Endometrium (tissue), 2 donors: Measurements from ENCODE around the gene COL4A4.

Experiments used
- FAIRE-seq: peaks from 2 replicates; lab custom pipeline; 2012; peaks lifted over from hg19 to GRCh38; lab: Jason Lieb, UNC
- donor health status: control.
- donor health status: control.

The COL4A4 gene

DNA sequence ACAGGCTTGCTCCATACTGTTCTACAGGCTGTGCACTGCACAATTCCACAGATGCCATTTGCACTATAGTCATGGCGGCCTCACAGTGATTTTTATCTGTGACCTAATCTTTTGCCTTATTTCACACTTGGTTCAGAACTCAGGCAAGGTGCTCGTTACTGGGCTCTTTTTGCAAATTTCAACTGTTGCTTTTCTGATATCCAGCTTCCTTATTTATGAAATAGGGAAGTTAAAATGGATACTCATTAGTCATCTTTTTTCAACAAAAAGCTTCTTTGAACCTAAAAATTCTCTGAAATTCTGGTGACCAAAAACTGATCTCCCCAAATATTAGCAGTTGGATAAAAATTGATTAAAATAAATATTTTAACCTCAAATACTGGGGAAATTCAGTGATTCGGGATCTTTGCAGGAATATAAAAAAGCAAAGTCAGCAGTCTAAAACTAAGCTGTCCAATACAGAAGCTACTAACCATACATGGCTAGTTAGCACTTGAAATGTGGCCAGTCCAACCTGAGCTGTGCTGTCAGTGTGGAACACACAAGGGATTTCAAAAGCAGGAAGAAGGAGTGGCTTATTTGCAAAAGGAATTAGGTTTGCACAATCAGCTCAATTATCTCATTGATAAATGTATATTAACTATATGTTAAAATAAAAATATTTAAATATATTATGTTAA, 134.4 kb downstream of the COL4A4 start:
- FAIRE-seq, result no peak

DNA sequence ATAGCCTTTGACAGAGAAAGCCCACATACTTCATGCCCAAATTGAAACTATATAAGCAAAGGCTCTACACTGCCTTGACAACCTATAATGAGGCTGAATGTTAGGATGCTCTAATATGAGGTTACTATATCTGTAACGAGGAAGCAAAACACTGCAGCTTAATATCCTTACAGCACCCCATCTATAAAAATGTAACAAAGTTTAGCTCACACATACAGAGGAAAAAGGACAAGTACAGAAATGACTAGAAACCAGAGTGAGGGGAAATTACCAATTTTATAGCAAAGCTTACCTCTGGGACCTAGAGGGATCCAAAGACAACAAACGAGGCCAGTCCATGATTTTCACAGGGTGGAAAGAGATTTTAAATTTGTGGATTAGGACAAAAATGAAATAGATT, 138.5 kb downstream of the COL4A4 start:
- no peak for FAIRE-seq

GRCh38 chr2:227022608-227023007, 141.4 kb downstream of the COL4A4 start:
- FAIRE-seq, result no peak

DNA sequence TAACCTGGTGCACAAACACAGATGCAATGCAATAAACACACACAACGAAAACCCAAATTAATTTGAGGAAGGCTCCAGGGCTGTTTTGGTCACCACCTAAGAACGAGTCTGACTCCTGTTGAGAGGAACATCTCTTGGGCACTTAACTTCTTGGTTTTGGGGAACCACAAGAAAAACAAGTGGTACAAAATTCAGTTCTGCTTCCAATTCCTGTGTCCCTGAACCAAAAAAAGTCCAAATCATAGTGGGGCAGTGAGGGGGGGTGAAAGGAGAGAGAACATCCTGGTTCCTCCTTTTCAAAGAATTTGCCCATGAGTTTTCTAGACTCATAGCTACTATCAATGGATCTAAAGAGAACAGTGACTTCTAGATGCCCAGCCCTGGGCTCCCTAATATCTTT, 143.6 kb downstream of the COL4A4 start:
- FAIRE-seq, result no peak

GRCh38 chr2:227016894-227017293, 147.1 kb downstream of the COL4A4 start:
- no peak for FAIRE-seq

DNA sequence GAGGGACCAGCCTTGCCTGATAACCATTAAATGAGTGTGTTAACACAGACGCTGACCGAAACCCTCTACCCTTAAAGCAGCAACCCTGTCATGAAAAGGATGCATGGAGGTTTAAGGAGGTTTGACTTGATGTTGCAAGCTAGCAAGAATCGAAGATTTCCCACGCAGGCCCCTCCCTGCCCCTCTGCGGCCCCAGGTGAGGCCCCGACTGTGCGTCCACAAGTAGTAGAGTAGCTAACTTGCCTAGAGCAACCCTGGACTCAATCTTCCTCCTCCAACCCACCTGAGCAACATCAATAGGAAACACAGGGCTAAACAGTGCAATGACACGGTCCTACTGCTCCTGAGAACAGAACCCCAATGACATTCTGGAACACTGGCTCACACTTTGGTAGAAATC, 150.1 kb downstream of the COL4A4 start:
- no peak for FAIRE-seq

DNA sequence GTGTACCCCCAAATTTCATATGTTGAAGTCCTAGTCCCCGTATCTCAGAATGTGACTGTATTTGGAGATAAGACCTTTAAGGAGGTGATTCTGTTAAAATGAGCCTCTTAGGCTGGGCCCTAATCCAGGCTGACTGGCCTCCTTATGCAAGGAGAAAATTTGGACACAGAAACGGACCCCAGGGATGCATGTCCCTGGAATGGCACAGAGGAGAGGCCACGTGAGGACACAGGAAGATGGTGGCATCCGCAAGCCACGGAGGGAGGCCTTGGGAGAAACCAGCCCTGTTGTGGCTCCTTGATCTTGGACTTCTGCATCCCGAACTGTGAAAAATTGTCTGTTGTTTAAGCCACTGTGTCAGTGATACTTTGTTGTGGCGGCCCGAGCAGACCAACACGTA, 150.7 kb downstream of the COL4A4 start:
- no peak for FAIRE-seq

DNA sequence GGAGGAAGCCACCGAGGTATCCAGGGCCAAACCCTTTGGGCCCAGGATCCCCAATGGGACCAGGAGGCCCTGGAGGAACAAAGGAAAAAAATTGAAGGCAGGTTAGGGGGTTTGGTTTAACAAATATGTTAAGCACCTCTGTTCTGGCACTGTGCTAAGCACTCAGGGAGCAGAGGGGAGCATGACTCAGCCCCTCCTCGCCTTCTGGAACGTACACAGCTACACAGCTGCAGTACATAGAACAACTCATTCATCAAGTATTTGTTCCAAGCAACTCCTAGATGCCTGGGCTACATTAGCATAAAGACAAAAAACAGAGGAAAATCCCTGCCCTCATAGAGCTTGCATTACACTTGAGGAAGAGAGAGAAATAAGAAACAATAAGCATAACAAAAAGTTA, 153.6 kb downstream of the COL4A4 start:
- FAIRE-seq, result no peak

DNA sequence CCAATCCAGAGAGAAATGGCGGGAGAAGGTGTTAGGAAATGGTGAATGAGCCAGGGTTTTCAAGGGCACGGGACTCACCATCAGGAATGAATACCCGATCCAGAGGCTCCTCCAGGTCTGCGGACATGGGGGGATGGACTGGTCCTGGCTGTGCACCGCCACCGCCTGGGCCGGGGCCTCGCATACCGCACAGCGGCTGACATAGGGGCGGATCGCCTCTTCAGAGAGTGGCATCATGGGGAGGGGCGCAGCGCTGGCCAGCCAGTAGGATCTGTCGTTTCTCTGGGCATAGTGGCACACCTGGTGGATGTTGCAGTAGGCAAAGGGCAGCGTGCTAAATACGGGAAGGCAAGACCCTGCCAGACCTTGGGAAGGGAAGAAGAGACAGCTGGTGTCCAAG, 156.1 kb downstream of the COL4A4 start:
- FAIRE-seq, result no peak

GRCh38 chr2:227007148-227007547, 156.9 kb downstream of the COL4A4 start:
- no peak for FAIRE-seq

GRCh38 chr2:227006189-227006897, 157.7 kb downstream of the COL4A4 start:
- no peak for FAIRE-seq

DNA sequence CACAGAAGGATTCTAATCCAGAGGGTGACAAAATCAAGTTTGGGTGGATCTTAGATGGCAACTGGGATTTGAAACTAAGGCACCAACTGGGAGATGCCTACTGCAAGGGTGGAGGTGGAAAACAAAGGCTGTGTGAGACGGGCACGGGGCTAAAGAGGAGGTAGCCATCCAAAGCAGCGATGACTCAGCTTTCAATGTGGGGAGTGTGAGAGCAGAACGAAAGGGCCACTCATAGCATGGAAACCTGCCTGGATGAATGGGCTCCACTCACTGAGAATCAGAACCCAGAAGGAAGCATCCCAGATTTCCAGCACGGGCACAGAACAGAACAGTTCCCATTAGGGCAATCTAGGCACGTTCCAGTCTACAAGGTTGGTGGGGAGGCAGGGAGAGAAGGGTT, 159.5 kb downstream of the COL4A4 start:
- FAIRE-seq, result no peak

- FAIRE-seq, result no peak
Observed at GRCh38 chr2:227000123-227000522, 163.9 kb downstream of the COL4A4 start.

DNA sequence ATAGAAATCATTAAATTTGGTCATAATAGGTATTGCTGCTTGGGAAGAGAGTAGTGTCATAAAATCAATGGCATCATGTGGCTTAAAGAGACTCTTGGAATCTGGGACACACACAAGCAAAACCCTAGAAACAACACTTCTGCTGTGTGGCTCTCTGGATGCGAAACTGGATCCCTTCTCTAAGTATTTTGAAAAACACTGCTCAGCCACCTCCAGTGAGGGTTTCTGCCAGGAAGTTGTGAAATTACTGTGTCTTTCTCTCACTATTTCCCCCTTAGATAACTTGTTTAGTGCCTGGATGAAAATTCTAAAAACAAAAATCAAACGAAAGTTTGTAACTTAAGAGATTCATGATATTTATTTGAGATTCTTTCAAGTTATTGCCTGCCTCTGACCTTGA, 164.3 kb downstream of the COL4A4 start:
- no peak for FAIRE-seq

DNA sequence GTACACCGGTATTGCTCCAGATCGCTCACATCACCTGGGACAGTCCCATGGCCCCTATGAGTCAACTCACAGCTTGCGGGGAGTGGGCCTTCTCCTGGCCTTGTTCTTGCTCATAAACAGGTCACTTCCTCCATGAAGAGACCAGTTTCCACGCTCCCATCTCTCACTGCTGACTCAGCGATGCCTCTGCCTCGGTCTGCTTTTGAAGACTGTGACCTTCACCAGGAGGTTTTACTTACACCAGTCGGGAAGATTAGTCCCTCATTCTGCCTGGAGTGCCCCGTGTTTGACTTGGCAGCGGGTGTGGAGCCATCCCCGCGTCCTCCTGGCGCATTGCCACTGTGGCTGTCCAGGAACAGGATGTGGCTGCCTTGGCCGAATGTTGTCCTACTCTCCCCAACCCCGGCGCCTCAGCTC, 168.4 kb downstream of the COL4A4 start:
- no peak for FAIRE-seq

- FAIRE-seq, result no peak
Observed at GRCh38 chr2:226994775-226995174, 169.2 kb downstream of the COL4A4 start.

DNA sequence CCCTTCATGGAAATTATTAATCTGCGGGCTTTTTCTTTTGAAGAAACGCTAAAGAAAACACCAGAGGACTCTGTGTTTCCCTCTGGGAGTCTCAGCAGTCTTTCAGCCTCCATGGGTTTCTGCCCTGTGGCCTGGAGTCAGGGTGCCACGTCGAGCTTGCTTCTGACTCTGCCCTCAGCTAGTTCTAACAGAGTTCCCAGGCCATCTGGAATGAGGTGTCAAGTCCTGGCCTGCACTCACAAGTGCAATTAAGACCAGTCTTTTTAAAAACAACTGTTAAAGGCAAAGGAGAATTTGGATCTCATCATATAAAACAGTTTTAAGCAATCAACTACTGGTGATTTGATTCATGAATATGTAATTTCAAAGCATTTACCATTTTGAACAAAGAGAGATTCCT, 170.8 kb downstream of the COL4A4 start:
- FAIRE-seq, result no peak

GRCh38 chr2:226991663-226992062, 172.3 kb downstream of the COL4A4 start:
- FAIRE-seq, result no peak

DNA sequence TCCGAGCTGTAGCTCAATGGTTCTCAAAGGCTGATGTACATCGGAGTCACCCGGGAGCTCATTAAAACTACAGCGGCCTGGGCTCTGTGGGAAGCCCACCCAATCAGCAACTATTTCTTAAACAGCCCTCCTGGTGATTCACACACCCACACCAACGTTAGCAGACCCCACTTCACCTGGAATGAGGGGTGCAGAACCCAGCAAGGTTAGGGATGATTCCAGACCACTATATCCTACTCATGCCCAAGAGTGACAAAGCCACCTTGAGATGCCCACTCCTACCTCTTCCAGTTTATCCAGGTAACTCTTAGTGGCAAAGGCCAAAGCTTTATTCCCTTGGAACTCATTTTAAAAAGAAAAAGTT, 178.4 kb downstream of the COL4A4 start:
- FAIRE-seq, result no peak

DNA sequence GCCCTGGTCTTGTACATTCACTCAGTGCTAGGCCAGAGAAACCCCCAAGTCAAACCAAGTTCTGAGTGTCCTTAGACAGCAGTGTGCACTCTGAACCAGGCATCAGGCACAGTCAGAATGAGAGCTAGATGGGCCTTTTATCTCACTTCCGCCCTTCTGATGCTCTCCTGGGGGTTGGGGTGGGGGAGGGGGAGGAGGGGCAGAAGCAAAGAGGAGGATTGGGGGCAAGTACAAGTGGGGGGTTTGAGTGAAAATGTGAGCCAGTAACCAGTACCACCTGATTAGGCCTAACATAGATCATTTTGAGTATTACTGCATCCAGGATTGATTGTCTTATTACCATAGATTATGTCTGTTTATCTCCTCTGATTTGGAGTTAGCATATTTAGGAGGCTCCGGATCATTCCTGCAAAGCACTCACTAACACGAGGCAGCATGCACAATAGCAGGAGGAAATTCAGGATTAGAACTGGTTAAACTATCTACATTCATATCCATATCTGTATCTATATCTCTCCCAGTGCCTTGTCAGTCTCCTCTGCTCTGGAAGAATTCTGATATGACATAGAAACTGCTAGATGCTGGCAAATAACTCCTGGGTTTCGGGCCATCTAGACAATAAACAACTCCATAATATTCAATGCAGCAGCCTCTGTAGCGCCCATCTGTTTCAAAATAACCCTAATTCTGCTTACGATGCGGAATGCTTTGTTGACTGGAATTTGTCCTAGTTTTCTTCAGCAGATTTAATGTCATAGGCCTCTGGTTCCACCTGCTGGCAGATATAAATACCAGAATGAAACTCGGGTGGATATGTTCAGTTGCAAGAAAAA, 179.0 kb downstream of the COL4A4 start:
- FAIRE-seq, result peak; percentile 96

DNA sequence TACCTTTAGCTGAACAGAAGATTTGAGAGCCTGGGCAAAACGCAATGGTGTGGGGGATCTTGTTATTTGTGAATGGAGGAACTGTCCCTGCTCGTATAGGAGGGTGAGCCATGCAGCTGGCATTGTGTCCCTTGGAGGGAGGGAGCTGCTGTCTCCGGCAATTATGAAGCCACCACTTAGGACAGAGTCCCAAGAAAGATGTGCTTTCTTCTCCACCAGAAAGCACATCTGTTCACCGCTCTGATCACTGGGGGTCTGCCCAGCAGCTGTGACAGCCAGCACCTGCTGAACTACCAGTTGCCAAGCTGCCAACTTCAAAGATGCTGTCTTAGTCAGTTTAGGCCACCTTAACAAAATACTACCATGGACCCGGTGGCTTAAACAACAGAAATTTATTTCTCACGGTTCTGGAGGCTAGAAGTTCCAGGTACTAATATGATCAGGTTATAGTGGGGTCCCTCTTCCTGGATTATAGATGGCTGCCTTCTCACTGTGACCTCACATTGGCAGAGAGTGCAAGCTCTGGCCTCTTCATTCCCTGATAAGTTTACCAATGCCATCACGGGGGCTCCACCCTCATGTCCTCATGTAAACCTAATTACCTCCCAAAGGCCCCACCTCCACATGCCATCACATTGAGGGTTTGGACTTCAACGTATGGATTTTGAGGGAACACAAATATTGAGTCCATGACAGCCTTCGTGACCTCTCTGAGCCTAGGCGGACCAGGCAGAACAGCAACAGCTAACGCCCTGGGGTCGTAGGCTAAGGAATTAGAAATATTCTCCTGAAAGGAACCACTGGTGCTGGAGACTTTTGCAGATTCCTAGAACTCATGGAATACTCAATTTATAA, 179.9 kb downstream of the COL4A4 start:
- FAIRE-seq, result no peak

DNA sequence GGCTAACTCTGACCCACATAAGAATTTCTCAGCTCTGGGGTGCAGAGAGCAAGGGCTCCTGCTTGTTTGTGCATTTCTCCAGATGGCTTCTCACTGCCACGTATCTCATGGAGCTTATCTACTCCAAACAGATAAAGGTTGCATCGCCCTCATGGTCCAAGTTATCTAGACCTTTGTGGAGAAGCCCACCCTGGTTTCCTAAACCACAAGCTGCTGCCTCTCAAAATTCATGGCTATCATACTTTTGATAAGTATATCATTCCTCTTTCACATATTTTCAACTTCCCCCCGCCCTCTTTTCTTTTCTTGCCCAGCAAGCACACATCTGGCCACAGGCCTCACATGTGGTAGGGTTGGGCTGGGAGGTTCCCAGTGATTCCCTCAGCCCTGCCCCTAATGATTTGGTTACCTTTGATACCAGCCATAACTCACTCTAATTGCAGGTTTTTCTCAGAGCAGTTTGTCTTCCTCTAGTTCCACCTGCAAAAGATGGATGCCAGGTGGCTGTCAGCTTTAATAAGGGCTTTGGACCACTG, 182.1 kb downstream of the COL4A4 start:
- no peak for FAIRE-seq
